Measurements from ENCODE around the gene ADCY4. TPM values are rescaled to one million over a fixed set of nuclear protein-coding genes. Genes with fewer than 3 reads are reported as not detected.

The ADCY4 gene
- total RNA-seq, 4 donors from 2014 or later = 16.5 to 103 (median 28.8) TPM

- no peak for TF ChIP-seq CTCF (IDR thresholded peaks at IDR 0.05; ENCODE audit: low read depth)
Measured at GRCh38 chr14:24342889-24343288, 8.0 kb upstream of the ADCY4 start.

- no peak for TF ChIP-seq CTCF (IDR thresholded peaks at IDR 0.05; ENCODE audit: low read depth)
Measured at GRCh38 chr14:24340606-24341005, 5.7 kb upstream of the ADCY4 start.

GRCh38 chr14:24339284-24340151 lies 4.6 kb upstream of the ADCY4 start, which contains the start of gene RIPK3:
Gene RIPK3, minus strand, starts transcription at chr14:24339991. Its CDS starts 165 bp downstream, at chr14:24339826.
- no peak for TF ChIP-seq CTCF (IDR thresholded peaks at IDR 0.05; ENCODE audit: low read depth)

GRCh38 chr14:24338843-24339242 lies 4.0 kb upstream of the ADCY4 start:
- TF ChIP-seq CTCF (IDR thresholded peaks at IDR 0.05; ENCODE audit: low read depth) = no peak

- TF ChIP-seq CTCF (IDR thresholded peaks at IDR 0.05; ENCODE audit: low read depth) = no peak
Measured at GRCh38 chr14:24337824-24338175, 2.9 kb upstream of the ADCY4 start.

GRCh38 chr14:24337144-24337823 lies 2.4 kb upstream of the ADCY4 start:
- no peak for TF ChIP-seq CTCF (IDR thresholded peaks at IDR 0.05; ENCODE audit: low read depth)

- no peak for TF ChIP-seq CTCF (IDR thresholded peaks at IDR 0.05; ENCODE audit: low read depth)
Measured at GRCh38 chr14:24335461-24336171, 745 bp upstream of the ADCY4 start.
